GM18858 (cell line): ENCODE results near the gene AKT1S1.

Experiments used
- ATAC-seq: cut with Tn5 transposase; IDR thresholded peaks from one replicate; pipeline ENCODE4 v1.9.1; 2021; ENCODE audit not compliant: unreplicated experiment

The AKT1S1 gene

GRCh38 chr19:49871349-49871985, 5.7 kb downstream of the AKT1S1 start:
- ATAC-seq, result no peak

DNA sequence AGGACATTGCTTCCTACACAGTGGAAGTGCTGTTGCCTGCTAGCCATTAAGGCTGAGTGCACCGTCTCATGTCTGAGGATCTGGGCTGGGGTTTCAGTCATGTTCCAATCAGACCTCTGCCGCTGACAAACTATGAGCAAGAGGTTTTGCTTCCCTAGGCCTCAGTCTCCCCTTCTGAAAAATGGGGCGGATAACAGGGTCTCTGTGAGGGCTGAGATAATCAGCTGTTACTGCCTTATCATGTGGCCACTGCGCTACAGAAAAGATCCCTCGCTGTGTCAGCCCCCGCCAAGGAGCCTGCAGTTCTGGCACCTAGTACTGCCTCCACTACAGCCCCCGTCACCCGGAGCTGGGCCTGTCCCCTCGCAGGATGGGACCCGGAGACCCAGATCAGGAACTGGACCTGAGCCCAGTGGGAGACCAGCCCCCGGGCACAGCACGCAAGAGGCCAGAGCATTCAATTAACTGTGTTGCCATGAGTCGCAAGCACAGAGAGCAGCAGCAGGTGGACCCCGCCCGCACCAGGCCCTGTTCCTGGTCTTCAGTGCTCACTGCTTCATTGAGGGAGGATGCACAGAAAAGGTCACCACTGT, 6.8 kb downstream of the AKT1S1 start:
- no peak for ATAC-seq

DNA sequence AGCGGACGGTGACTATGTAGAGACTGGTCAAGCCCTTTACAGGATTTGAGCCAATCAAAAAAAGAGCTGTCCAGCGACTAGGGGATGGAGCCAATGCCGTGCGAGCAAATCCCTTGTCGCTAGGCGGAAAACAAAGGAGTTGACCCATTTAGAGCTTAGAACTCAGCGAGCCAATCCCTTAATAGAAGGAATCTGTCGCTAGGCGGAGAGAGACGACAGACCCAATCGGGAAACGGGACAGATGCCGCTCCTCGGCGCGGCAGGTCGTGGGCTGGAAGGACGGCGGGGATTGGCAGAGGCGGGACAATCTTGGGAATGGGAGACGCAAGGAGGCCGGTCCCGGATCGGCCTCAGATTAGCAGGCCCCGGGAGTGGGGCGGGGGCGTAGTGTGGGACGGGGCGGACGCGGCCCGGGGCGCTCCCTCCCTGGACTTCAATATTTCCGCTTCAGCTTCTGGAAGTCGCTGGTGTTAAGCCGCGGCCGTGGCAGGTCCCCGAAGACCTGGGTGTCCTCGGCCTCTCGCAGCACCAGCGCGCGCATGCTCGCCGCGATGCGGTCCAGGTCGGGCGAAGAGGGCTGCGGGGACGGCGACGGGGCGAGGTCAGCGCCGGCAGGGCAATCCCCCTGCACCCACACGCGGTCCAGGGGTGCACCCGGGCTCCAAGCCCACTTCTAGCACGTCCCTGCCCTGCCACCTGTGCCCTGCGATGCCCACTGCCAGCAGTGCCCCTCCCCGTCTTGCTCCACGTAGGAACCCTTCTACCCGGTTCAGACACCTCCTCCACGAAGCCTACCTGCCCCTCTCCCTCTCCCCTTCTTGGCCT, 7.5 kb downstream of the AKT1S1 start:
- peak; percentile 60 for ATAC-seq

DNA sequence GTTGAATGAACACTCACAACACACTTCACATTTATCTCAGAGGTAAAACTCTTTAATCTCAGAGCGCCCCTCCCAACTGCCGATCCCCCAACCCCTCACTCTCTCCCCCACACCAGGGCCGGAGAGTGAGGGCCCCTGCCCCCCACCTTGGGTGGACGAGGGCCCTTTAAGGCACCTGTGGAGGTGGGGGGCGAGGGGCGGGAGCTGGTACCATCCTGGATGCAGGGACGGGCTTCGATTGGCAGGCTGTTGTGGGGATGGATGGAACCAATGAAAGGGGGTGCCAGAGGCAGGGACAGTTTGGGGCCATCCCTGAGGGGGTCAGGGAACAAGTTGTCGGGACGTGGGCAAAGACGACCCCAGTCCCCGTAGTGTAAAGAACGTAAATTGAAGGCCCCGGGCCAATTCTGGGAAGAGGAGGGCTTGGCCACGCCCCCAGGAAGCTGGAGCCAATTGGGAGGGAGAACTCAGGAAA, 8.1 kb downstream of the AKT1S1 start:
- peak; percentile 2 for ATAC-seq

GRCh38 chr19:49866933-49867782, 10.0 kb downstream of the AKT1S1 start, which contains the start of gene PNKP:
TSS of gene PNKP (minus strand) at chr19:49867576. CDS start at chr19:49867204, 372 bp downstream.
- ATAC-seq, result no peak

DNA sequence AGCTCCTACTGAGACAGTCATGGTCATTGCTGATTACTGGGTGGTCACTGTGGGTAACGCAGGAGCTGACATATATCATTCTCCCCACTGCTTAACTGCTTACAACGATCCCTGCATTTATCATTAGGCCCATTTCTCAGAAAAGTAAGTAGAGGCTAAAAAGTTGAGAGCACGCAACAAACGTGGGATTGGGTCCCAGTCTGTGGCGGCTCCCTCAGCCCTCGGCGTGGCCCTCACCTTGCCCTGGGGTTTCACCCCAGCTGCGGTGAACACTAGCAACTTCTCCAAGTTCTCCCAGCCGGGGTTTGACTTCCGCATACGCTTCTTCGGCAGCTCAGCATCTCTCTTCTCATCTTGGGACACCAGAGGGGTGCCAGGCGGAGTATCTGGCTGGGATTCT, 12.3 kb downstream of the AKT1S1 start:
- no peak for ATAC-seq

DNA sequence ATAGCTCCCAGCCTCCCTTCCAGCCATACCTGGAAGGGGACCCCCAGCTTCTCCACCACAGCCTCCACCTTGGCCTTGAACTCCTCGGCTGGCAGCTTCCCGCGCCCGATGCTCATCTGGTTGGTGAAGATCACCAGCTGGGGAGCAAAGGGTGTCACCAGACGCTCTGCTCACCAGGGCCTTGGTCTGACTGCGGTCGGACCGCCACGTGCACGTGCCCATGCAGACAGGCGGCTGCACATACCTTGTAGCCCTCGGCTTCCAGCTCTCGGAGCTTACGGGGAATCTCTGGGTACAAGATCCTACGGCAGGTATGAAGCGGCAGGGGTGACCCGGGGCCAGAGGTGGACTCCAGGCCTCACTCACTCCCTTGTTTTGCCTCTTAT, 13.2 kb downstream of the AKT1S1 start:
- ATAC-seq, result no peak

DNA sequence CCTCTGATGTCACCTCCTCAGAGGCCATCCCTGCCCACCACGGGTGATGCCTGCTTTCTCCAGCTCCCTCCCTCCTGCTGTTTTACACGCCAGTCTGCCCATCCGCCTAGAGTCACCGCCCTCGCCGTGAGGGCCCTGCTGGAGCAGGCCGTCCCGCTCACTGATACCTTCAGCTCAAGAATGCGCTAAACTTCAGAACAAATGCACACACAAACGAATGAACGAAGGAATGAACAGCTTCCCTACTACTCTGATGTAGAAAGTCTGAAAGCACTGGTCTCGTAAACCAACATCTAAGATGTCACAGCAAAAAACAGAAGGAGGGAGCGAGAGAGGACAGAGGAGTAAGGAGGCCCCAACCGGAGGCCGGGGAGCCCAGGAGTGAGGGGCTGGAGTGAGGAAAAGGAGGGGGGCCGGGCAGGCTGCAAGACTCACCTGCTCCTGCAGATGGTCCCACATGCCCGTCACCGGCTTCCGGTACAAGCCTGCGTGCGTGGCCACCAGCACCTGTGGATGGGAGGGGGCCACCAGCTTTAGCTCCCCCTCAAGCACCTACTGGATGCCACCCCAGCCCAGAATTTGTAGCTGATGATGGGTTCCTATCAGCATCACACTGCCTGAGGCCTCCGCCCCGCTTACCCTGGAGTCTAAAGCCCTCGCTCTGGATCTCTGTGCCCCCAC, 13.8 kb downstream of the AKT1S1 start:
- ATAC-seq, result no peak

DNA sequence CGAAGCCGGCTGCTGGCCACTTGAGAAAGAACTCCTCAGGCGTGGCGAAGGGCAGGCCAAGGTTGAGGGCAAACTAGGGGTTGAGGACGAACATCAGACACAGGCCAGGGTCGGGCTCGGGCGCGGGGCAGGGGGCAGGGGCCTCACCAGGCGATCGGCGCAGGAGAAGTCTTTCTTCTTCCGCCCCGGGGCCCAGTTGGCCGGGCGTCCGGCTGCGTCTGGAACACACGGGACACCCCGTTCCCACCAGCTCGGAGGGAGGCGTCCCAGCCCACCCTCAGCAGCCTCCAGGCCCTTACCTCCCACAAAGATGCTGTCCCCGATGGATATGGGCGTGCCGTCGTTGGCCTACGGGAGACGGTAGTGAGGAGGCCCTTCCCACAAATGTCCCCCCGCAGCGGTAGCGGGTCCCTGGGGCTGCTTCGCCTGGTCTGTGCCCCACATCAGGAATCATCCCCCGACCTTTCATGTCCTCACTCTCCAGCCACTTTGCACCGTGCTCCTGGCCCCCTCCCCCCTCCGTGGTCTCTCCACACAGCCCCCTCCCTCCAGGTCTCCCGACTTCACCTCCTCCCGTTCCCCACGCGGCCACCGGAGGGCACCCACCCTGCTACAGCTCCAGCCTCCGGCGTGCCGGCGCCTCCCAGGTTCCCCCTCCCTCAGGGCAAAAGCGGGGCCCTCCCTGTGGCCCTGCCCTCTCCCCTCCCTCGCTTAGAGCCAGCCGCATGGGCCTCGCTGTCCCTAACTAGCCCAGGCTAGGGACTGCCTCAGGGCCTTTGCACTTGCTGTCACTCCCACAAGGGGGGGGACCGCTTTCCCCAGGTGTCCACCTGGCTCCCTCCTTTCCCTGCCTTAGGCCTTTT, 14.5 kb downstream of the AKT1S1 start:
- ATAC-seq, result no peak

DNA sequence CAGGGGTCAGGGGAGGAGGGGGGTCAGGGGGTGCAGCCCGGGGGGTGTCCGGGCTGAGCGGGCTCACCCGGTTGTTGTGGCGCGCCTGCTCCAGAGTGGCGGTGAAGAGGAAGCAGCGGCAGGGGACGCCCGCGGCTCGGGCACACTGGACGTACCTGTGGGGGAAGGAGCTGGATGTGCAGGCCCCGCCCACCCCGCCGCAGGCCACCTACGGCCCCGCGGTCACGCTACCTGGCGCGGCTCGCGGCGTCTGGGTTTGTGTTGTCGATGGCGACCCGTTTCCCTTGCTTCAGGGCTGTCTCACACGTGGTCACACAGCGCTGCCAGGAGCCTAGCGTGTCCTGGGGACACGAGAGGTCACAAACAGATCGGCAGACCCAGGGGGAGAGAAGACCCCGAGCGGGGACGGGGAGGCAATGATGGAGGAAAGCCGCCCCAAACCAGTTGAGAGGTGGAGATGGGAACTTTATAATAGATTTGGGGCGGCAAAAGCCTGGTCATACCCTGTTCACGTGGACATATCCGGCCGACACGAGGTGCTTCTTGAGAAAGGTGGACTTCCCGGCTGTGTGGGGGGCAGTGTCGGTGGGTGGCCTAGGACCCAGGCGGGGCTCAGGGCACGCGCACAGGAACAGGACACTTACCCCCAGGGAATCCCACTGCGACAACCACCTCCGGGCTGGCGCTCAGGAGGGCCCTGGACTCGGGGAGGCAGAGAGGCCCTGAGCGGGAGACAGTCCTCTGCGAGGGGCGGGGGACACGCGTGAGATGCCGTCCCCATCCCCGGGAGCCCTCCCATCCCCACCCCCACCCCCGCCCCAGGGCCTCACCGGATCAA, 15.4 kb downstream of the AKT1S1 start:
- ATAC-seq, result no peak

DNA sequence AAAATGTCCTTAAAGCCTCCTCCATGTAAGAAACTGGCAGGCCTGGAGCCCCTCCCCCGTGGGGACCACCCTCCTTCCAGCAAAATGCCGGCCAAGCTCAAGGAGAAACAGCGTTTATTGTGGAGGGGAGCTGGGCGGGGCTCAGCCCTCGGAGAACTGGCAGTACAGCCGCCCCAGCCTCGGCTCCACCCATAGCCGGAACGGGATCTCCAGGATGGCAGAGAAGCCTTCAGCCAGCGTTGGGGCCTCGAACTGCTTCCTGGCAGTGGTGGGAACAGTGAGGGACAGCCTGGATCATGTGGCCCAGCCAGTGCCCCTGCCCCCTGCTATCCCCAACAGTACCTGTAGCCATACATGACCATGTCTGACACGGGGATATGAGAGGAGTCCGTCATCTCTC, 16.0 kb downstream of the AKT1S1 start:
- no peak for ATAC-seq

GRCh38 chr19:49860336-49861102, 16.6 kb downstream of the AKT1S1 start:
- ATAC-seq, result no peak

GRCh38 chr19:49859682-49860335, 17.3 kb downstream of the AKT1S1 start:
- ATAC-seq, result no peak

- ATAC-seq, result no peak
Measured at GRCh38 chr19:49858088-49858985, 18.8 kb downstream of the AKT1S1 start.

DNA sequence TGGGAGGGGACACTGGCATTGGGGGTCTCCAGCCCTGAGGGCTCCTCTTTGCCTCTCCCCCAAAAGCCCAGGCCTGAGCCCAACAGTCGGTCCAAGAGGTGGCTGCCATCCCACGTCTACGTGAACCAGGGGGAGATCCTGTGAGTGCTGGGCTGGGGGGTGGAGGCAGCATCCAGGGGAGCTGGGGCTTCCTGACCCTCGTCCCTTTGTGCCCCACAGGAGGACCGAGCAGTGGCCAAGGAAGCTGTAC, 19.4 kb downstream of the AKT1S1 start:
- no peak for ATAC-seq

DNA sequence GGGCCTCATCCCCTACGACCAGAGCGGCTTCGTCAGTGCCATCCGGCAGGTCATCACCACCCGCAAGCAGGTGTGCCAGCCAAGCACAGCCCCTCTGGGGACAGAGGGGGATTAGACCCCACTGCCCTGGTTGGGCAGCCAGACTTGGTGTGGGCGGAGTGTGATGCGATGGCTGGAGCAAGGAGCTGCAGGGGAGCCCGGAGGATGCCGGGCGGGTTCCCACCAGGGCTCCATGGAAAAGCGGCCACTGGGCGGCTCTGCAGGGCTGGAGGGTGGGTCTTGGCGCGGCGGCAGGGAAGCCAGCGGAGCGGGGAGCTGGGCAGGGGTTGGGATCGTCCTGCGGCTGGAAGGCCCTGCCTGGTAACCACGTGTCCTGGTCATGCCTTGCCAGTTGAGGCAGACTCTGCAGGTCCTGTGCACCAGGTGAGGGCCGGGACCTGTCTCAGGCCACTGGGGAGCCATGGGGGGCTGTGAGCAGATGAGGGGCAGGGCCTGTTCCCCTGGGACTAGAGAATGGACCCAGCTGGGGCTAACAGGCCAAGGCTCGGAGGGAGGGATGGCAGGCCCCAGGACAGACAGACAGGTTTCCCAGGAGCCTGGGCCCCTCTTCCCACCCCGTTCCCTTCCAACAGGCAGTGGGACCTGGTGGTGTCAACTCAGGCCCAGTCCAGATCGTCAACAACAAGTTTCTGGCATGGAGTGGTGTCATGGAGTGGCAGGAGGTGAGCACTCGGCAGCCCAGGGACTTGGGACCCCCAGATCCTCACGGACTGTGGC, 19.9 kb downstream of the AKT1S1 start:
- ATAC-seq, result no peak
